WERI-Rb-1 (cell line): Measurements from ENCODE around the gene UROS.

Source experiments
- DNase-seq: peaks from one replicate; pipeline ENCODE4 v3.0.0-alpha.2; 2020
- H3K27ac ChIP-seq: fragments of 250-450 bp; sonication (Bioruptor Pico); 2 replicates; pipeline ENCODE4 v1.5.1; 2020; ENCODE audit warnings: mild to moderate bottlenecking, moderate library complexity
- H3K27me3 ChIP-seq: fragments of 250-450 bp; sonication (Bioruptor Pico); 2 replicates; pipeline ENCODE4 v1.5.1; 2021; ENCODE audit warnings: mild to moderate bottlenecking, low read depth, moderate library complexity; ENCODE audit not compliant: insufficient read depth, severe bottlenecking
- H3K36me3 ChIP-seq: fragments of 250-450 bp; sonication (Bioruptor Pico); 2 replicates; pipeline ENCODE4 v1.5.1; 2020; ENCODE audit warnings: mild to moderate bottlenecking, moderate library complexity
- H3K4me3 ChIP-seq: 2 replicates; pipeline ENCODE4 v1.5.1; 2011; ENCODE audit warnings: low read depth, mild to moderate bottlenecking, control low read depth, low read length
- H3K9me3 ChIP-seq: fragments of 250-450 bp; sonication (Bioruptor Pico); 2 replicates; pipeline ENCODE4 v1.5.1; 2021; ENCODE audit warnings: mild to moderate bottlenecking, moderate library complexity; ENCODE audit not compliant: severe bottlenecking
- CTCF ChIP-seq: IDR thresholded peaks from 2 replicates; pipeline ENCODE4 v1.5.1; 2011; ENCODE audit warnings: low read depth, mild to moderate bottlenecking, control low read depth, inconsistent platforms, low read length

Gene UROS

GRCh38 chr10:125840955-125841354, 17.9 kb upstream of the UROS start:
- TF ChIP-seq CTCF = no peak
- Histone ChIP-seq H3K27ac (no peak overlapping the region), H3K36me3 (peaks cover 59% of the 10 kb centered on the region), H3K27me3 (no peaks in the 10 kb centered on the region), H3K9me3 (no peaks in the 10 kb centered on the region), H3K4me3 (no peak overlapping the region)
- no peak for DNase-seq

GRCh38 chr10:125840406-125840805, 17.3 kb upstream of the UROS start:
- Histone ChIP-seq H3K27ac (no peak overlapping the region), H3K9me3 (no peaks in the 10 kb centered on the region), H3K36me3 (peaks cover 62% of the 10 kb centered on the region), H3K27me3 (no peaks in the 10 kb centered on the region), H3K4me3 (no peak overlapping the region)
- DNase-seq = no peak
- no peak for TF ChIP-seq CTCF

GRCh38 chr10:125838802-125839575, 15.9 kb upstream of the UROS start:
- Histone ChIP-seq H3K27ac (no peak overlapping the region), H3K36me3 (peaks cover 76% of the 10 kb centered on the region), H3K27me3 (no peaks in the 10 kb centered on the region), H3K4me3 (no peak overlapping the region), H3K9me3 (no peaks in the 10 kb centered on the region)
- no peak for DNase-seq
- no peak for TF ChIP-seq CTCF

GRCh38 chr10:125836746-125837145, 13.7 kb upstream of the UROS start:
- Histone ChIP-seq H3K27ac (no peak overlapping the region), H3K36me3 (peaks cover 90% of the 10 kb centered on the region), H3K4me3 (no peak overlapping the region), H3K9me3 (no peaks in the 10 kb centered on the region), H3K27me3 (no peaks in the 10 kb centered on the region)
- TF ChIP-seq CTCF = no peak
- DNase-seq = no peak

- H3K27ac ChIP-seq = no peak overlapping the region
- no peak for TF ChIP-seq CTCF
- H3K4me3 ChIP-seq = no peak overlapping the region
- H3K36me3 ChIP-seq = peaks cover 79% of the 10 kb centered on the region
- DNase-seq = no peak
- H3K27me3 ChIP-seq = no peaks in the 10 kb centered on the region
- no peaks in the 10 kb centered on the region for H3K9me3 ChIP-seq
Observed at GRCh38 chr10:125828311-125828710, 5.3 kb upstream of the UROS start.

GRCh38 chr10:125827133-125827532, 4.1 kb upstream of the UROS start:
- Histone ChIP-seq H3K9me3 (no peaks in the 10 kb centered on the region), H3K27me3 (no peaks in the 10 kb centered on the region), H3K27ac (no peak overlapping the region), H3K4me3 (no peak overlapping the region), H3K36me3 (peaks cover 71% of the 10 kb centered on the region)
- DNase-seq = no peak
- no peak for TF ChIP-seq CTCF
